HG03565 (cell line): ENCODE data around the gene CNNM1.
A peak's percentile ranks its signal among the peaks of the same experiment; 100 is the strongest.

ENCODE experiments used
- ATAC-seq: cut with Tn5 transposase; IDR thresholded peaks from one replicate; pipeline ENCODE4 v1.9.1; 2021; ENCODE audit warnings: mild to moderate bottlenecking, moderate library complexity; ENCODE audit not compliant: unreplicated experiment

The CNNM1 gene

GRCh38 chr10:99329304-99329553 is at the start of gene CNNM1:
Gene CNNM1, plus strand, starts transcription at chr10:99329356. Its CDS starts 32 bp downstream, at chr10:99329388.
- peak; percentile 50 for ATAC-seq

GRCh38 chr10:99279626-99280111 is 49.5 kb upstream of the CNNM1 start:
- ATAC-seq, result no peak

- peak; percentile 84 for ATAC-seq
Observed at GRCh38 chr10:99280472-99280871, 48.7 kb upstream of the CNNM1 start.

- ATAC-seq, result no peak
Observed at GRCh38 chr10:99285881-99286280, 43.3 kb upstream of the CNNM1 start.

- no peak for ATAC-seq
Observed at GRCh38 chr10:99290306-99290705, 38.9 kb upstream of the CNNM1 start.

- no peak for ATAC-seq
Observed at GRCh38 chr10:99292159-99292558, 37.0 kb upstream of the CNNM1 start.

- ATAC-seq, result no peak
Observed at GRCh38 chr10:99296605-99297004, 32.6 kb upstream of the CNNM1 start.

- no peak for ATAC-seq
Observed at GRCh38 chr10:99297033-99297432, 32.1 kb upstream of the CNNM1 start.

GRCh38 chr10:99303899-99304861 is 25.0 kb upstream of the CNNM1 start:
- no peak for ATAC-seq

GRCh38 chr10:99304862-99305229 is 24.3 kb upstream of the CNNM1 start:
- no peak for ATAC-seq

GRCh38 chr10:99312501-99312900 is 16.7 kb upstream of the CNNM1 start:
- no peak for ATAC-seq

GRCh38 chr10:99315853-99316252 is 13.3 kb upstream of the CNNM1 start:
- no peak for ATAC-seq

GRCh38 chr10:99316374-99316773 is 12.8 kb upstream of the CNNM1 start:
- no peak for ATAC-seq

GRCh38 chr10:99318048-99318447 is 11.1 kb upstream of the CNNM1 start:
- no peak for ATAC-seq

GRCh38 chr10:99318475-99318874 is 10.7 kb upstream of the CNNM1 start:
- no peak for ATAC-seq

GRCh38 chr10:99325281-99325680 is 3.9 kb upstream of the CNNM1 start:
- ATAC-seq, result no peak

GRCh38 chr10:99326871-99327270 is 2.3 kb upstream of the CNNM1 start:
- no peak for ATAC-seq

- ATAC-seq, result no peak
Observed at GRCh38 chr10:99328579-99329303, 415 bp upstream of the CNNM1 start.

GRCh38 chr10:99329554-99330346 is 594 bp downstream of the CNNM1 start:
- ATAC-seq, result peak; percentile 26

- ATAC-seq, result no peak
Observed at GRCh38 chr10:99330347-99330924, 1.3 kb downstream of the CNNM1 start.

GRCh38 chr10:99331207-99331803 is 2.1 kb downstream of the CNNM1 start:
- no peak for ATAC-seq
